HepG2 (cell line): ENCODE measurements around the gene RNPEPL1. TPM values are rescaled to one million over a fixed set of nuclear protein-coding genes. Genes with fewer than 3 reads are reported as not detected.

Experiments
- CHD2 ChIP-seq: IDR thresholded peaks from 2 replicates; pipeline ENCODE4 v1.6.1; 2011; ENCODE audit warnings: low read depth, low read length, improper control_type of control experiment
- ETV5 ChIP-seq: IDR thresholded peaks from 2 replicates; pipeline ENCODE4 v1.6.1; 2018; ENCODE audit warnings: missing biosample characterization, missing genetic modification reagents, inconsistent platforms, borderline replicate concordance
- NR1H2 ChIP-seq: sonication (generic); formaldehyde crosslinking; IDR thresholded peaks from 2 replicates; pipeline ENCODE4 v1.8.1; 2022; ENCODE audit warnings: low read depth, missing genetic modification reagents, borderline replicate concordance
- TERF1 ChIP-seq: sonication (generic); formaldehyde crosslinking; IDR thresholded peaks from 2 replicates; pipeline ENCODE4 v1.8.0; 2022; ENCODE audit warnings: mild to moderate bottlenecking, missing genetic modification reagents, moderate library complexity
- TFDP2 ChIP-seq: sonication (generic); formaldehyde crosslinking; IDR thresholded peaks from 2 replicates; pipeline ENCODE4 v1.4.0; 2020; ENCODE audit warnings: missing genetic modification reagents
- ZBTB33 ChIP-seq: sonication (generic); formaldehyde crosslinking; IDR thresholded peaks from 2 replicates; pipeline ENCODE4 v1.4.0; 2020; ENCODE audit warnings: missing genetic modification reagents
- ZKSCAN1 ChIP-seq: fragments of 150-350 bp; IDR thresholded peaks from 2 replicates; pipeline ENCODE4 v1.6.1; 2014; ENCODE audit warnings: low read length
- ZNF160 ChIP-seq: sonication (generic); formaldehyde crosslinking; IDR thresholded peaks from 2 replicates; pipeline ENCODE4 v1.8.0; 2022; ENCODE audit warnings: mild to moderate bottlenecking, inconsistent platforms, missing genetic modification reagents
- ZNF230 ChIP-seq: sonication (generic); formaldehyde crosslinking; IDR thresholded peaks from 2 replicates; pipeline ENCODE4 v1.4.0; 2020; ENCODE audit warnings: mild to moderate bottlenecking, missing genetic modification reagents
- ZNF296 ChIP-seq: sonication (generic); formaldehyde crosslinking; conservative IDR thresholded peaks from 2 replicates; pipeline ENCODE4 v1.5.0; 2020; ENCODE audit warnings: mild to moderate bottlenecking, missing genetic modification reagents
- ZNF513 ChIP-seq: sonication (generic); formaldehyde crosslinking; conservative IDR thresholded peaks from 2 replicates; pipeline ENCODE4 v1.5.0; 2020; ENCODE audit warnings: missing genetic modification reagents
- ZNF710 ChIP-seq: sonication (generic); formaldehyde crosslinking; IDR thresholded peaks from 2 replicates; pipeline ENCODE4 v1.5.0; 2020; ENCODE audit warnings: mild to moderate bottlenecking, missing genetic modification reagents, borderline replicate concordance
- ZNF776 ChIP-seq: sonication (generic); formaldehyde crosslinking; IDR thresholded peaks from 2 replicates; pipeline ENCODE4 v1.4.0; 2020; ENCODE audit warnings: mild to moderate bottlenecking, missing genetic modification reagents
- ZNF83 ChIP-seq: sonication (generic); formaldehyde crosslinking; IDR thresholded peaks from 2 replicates; pipeline ENCODE4 v1.4.0; 2020; ENCODE audit warnings: missing genetic modification reagents, mild to moderate bottlenecking, borderline replicate concordance
- ZUFSP ChIP-seq: sonication (generic); formaldehyde crosslinking; IDR thresholded peaks from 2 replicates; pipeline ENCODE4 v1.9.0; 2021; ENCODE audit warnings: missing genetic modification reagents, mild to moderate bottlenecking, borderline replicate concordance
- polyA plus RNA-seq, 8 experiments: library from polyadenylated mRNA; depleted of rRNA in 3 of 8; stranded (reverse) in 7 of 8; unstranded in 1 of 8; fragments of >200 nt; fragmentation: Illumina TruSeq in 4 of 8; extraction: Trizol in 4 of 8; gene quantifications; 2 replicates each; pipeline versions ENCODE4 v1.2.1 to v1.2.3, GENCODE V29; 2011 to 2016; ENCODE audit warnings: low read depth in 4 of 8, missing spikeins in 1 of 8, mixed read lengths in 1 of 8; ENCODE audit not compliant: insufficient read depth in 1 of 8
- total RNA-seq, 5 experiments: library from RNA; depleted of rRNA; stranded (reverse); fragments of >200 nt; fragmentation: Illumina TruSeq; extraction: Trizol; gene quantifications; 2 replicates each; pipeline ENCODE4 v1.2.3, GENCODE V29; 2016; ENCODE audit warnings: low read depth in 1 of 5

Gene RNPEPL1
- total and polyA plus RNA-seq, 2 of the 13 experiments (the other 11 are each of a cell fraction or from before 2014, with no cell fraction given): 13.0 to 18.0 TPM

- peak; percentile 39; the same call in 1 of the 2 replicates for TF ChIP-seq ZBTB33 (CRISPR knock-in tag)
- no peak for TF ChIP-seq ZNF230 (CRISPR knock-in tag)
- no peak for TF ChIP-seq ZNF513
- TF ChIP-seq CHD2: no peak
- 0 out of 2 replicates have a peak, but pooled peaks have one; percentile 55 for TF ChIP-seq ZNF83
- no peak for TF ChIP-seq ZNF296
- TF ChIP-seq TFDP2 (CRISPR knock-in tag): no peak
- TF ChIP-seq ETV5: no peak
- TF ChIP-seq ZNF710 (CRISPR knock-in tag): no peak
- TF ChIP-seq TERF1 (CRISPR knock-in tag): no peak
- no peak for TF ChIP-seq ZKSCAN1
- TF ChIP-seq NR1H2: no peak
- TF ChIP-seq ZNF776 (CRISPR knock-in tag): no peak
- no peak for TF ChIP-seq ZNF160
- no peak for TF ChIP-seq ZUFSP (CRISPR knock-in tag)
Observed at GRCh38 chr2:240569523-240569997, 1.3 kb downstream of the RNPEPL1 start (continued).
